Suprapubic skin (tissue), 4 donors: ENCODE data around the gene FKBP11. TPM values are rescaled to one million over a fixed set of nuclear protein-coding genes. Genes with fewer than 3 reads are reported as not detected.

Experiments used
- DNase-seq, 2 donors: peaks; one replicate each; pipeline ENCODE4 v3.0.0-alpha.2; 2019; ENCODE audit warnings: low spot score in 2 of 2
- H3K27ac ChIP-seq: fragments of 200-600 bp; sonication (generic); one replicate; pipeline ENCODE4 v1.5.1; 2019
- H3K27me3 ChIP-seq: fragments of 200-600 bp; sonication (generic); one replicate; pipeline ENCODE4 v1.5.1; 2019
- H3K36me3 ChIP-seq: fragments of 200-600 bp; sonication (generic); one replicate; pipeline ENCODE4 v1.5.1; 2019
- H3K4me1 ChIP-seq: fragments of 200-600 bp; sonication (generic); one replicate; pipeline ENCODE4 v1.5.1; 2019
- H3K4me3 ChIP-seq: fragments of 200-600 bp; sonication (generic); one replicate; pipeline ENCODE4 v1.5.1; 2019; ENCODE audit warnings: mild to moderate bottlenecking
- H3K9me3 ChIP-seq: fragments of 200-600 bp; sonication (generic); one replicate; pipeline ENCODE4 v1.5.1; 2019
- EP300 ChIP-seq: sonication (generic); formaldehyde crosslinking; IDR thresholded peaks from one replicate; pipeline ENCODE4 v1.6.1; 2017; ENCODE audit warnings: antibody characterized with exemption
- POLR2A ChIP-seq, 2 donors: fragments of 450-650 bp; IDR thresholded peaks; one replicate each; pipeline ENCODE4 v1.6.1; 2017; ENCODE audit warnings: antibody characterized with exemption in 2 of 2, mild to moderate bottlenecking in 2 of 2, moderate library complexity in 2 of 2
- POLR2AphosphoS5 ChIP-seq, 3 donors: sonication (generic); formaldehyde crosslinking; IDR thresholded peaks; one replicate each; pipeline ENCODE4 v1.6.1; 2017; ENCODE audit warnings: antibody characterized with exemption in 3 of 3
- WGBS: methylation state at CpG from one replicate; pipeline ENCODE4 v1.1.5; 2018; 5-methylcytosine and 5-hydroxymethylcytosine counted together
- total RNA-seq, 4 donors: library from RNA; depleted of rRNA; stranded (reverse); fragments of >200 nt; gene quantifications; one replicate each; pipeline ENCODE4 v1.1.0, GENCODE V29; 2016
- TF ChIP-seq, protein P1 (sequence below), 2 donors: fragments of 200-600 bp in 1 of 2; fragments of 450-650 bp in 1 of 2; sonication (generic) in 1 of 2; IDR thresholded peaks; one replicate each; pipeline ENCODE4 v1.5.1; 2016 to 2019; ENCODE audit warnings: antibody characterized with exemption in 2 of 2, mild to moderate bottlenecking in 1 of 2, moderate library complexity in 1 of 2

Gene FKBP11
- total RNA-seq, 4 donors from 2014 or later: 8.9 to 18.9 (median 15.3) TPM

DNA sequence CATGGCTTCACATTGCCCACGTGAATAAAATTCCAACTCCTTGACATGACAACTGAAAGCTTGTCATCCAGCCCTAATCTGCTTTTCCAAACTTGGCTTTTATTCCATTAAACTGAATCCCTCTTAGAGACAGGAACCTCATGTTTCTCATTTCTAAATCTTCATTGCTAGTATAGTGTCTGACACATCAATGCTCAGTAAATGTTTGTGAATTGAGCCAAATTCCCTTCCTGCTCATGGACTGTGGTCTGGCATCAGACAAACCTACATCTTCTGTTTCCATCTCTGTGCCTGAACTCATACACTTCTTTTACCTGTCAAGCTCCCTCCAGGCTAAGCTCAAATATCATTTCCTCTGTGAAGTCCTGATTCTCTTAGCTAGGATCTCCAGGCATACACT, 4.3 kb upstream of the FKBP11 start:
- no peak overlapping the region for H3K27ac ChIP-seq
- no peaks in the 10 kb centered on the region for H3K9me3 ChIP-seq
- WGBS: 93% methylated on average over 1 of the region's 1 CpG
- peaks cover 55% of the 10 kb centered on the region for H3K36me3 ChIP-seq
- DNase-seq: no peak
- peaks cover 7% of the 10 kb centered on the region for H3K4me1 ChIP-seq
- TF ChIP-seq EP300 (no peak), POLR2AphosphoS5 (IDR thresholded peaks at IDR 0.05) (no peak), POLR2A (IDR thresholded peaks at IDR 0.05) (no peak)
- TF ChIP-seq, protein P1, sequence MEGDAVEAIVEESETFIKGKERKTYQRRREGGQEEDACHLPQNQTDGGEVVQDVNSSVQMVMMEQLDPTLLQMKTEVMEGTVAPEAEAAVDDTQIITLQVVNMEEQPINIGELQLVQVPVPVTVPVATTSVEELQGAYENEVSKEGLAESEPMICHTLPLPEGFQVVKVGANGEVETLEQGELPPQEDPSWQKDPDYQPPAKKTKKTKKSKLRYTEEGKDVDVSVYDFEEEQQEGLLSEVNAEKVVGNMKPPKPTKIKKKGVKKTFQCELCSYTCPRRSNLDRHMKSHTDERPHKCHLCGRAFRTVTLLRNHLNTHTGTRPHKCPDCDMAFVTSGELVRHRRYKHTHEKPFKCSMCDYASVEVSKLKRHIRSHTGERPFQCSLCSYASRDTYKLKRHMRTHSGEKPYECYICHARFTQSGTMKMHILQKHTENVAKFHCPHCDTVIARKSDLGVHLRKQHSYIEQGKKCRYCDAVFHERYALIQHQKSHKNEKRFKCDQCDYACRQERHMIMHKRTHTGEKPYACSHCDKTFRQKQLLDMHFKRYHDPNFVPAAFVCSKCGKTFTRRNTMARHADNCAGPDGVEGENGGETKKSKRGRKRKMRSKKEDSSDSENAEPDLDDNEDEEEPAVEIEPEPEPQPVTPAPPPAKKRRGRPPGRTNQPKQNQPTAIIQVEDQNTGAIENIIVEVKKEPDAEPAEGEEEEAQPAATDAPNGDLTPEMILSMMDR (IDR thresholded peaks at IDR 0.05): no peak
- H3K27me3 ChIP-seq: no peaks in the 10 kb centered on the region
- H3K4me3 ChIP-seq: no peak overlapping the region

DNA sequence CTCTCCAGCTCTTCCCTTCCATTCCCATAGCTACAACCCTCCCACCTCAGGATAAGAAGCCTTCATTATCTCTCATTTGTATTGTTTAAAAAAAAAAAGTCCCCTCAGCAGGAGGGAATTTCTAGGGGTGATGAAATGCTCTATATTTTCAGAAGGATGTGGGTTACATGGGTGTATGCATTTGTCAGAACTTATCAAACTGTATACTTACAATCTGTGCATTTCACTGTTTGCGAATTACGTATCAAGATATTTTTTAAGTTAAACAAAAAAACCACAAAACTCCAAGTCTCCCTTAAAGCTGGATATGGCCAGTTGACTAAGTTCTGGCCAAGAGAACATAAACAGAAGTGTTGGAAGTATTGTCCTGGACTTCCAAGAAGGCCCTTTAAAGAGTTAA, 2.0 kb upstream of the FKBP11 start:
- H3K27ac ChIP-seq: no peak overlapping the region
- no peak for DNase-seq
- H3K4me1 ChIP-seq: peaks cover 11% of the 10 kb centered on the region
- WGBS: 97% methylated on average over 2 of the region's 2 CpGs
- peaks cover 34% of the 10 kb centered on the region for H3K36me3 ChIP-seq
- no peak overlapping the region for H3K4me3 ChIP-seq
- TF ChIP-seq, protein P1 (IDR thresholded peaks at IDR 0.05): no peak
- TF ChIP-seq POLR2AphosphoS5 (IDR thresholded peaks at IDR 0.05): no peak
- no peak for TF ChIP-seq POLR2A (IDR thresholded peaks at IDR 0.05)
- TF ChIP-seq EP300: no peak
- no peaks in the 10 kb centered on the region for H3K9me3 ChIP-seq
- no peaks in the 10 kb centered on the region for H3K27me3 ChIP-seq

DNA sequence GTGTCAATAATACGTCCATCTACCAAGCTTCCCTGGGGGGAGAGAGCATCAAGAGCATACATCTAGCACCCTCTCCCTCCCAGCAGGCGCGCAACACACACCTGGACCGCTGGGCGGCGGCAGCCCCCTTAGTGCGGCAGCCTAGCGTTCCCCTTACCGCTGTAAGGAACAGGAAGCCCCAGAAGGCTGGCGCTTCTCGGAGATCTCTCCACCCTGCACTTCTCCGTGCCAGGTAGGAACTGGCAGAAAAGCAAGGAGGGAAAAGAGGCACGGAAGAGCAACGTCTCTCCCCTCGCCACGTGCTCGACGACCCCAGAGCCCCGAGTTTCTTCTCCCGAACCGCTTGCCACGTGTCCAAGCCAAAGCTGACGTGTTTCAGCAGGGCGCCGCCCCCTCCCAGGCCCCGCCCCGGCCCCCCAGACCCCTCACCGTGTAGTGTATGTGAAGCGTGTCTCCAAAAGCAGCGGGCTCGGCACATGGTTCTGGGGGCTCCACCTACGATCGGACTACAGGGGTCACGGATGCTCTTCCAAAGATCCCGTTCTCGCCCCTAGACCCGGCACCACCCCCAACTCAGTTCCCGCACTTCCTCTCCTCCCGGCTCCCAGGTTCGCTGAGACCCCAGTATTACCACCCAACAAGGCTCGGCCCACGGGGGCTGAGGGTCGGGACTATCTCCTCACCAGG, 532 bp downstream of the FKBP11 start:
- Histone ChIP-seq H3K27me3 (no peaks in the 10 kb centered on the region), H3K36me3 (peaks cover 16% of the 10 kb centered on the region), H3K9me3 (no peaks in the 10 kb centered on the region), H3K4me3 (peak overlapping the region; percentile 81), H3K4me1 (peaks cover 11% of the 10 kb centered on the region), H3K27ac (peak overlapping the region; percentile 31)
- TF ChIP-seq POLR2AphosphoS5 (IDR thresholded peaks at IDR 0.05) (no peak), EP300 (no peak)
- TF ChIP-seq, protein P1 (IDR thresholded peaks at IDR 0.05): peak; percentile 9 to 57
- peak in 1 of 2 donors; percentile 68 for DNase-seq
- under 1% methylated on average over 21 of the region's 43 CpGs for WGBS

DNA sequence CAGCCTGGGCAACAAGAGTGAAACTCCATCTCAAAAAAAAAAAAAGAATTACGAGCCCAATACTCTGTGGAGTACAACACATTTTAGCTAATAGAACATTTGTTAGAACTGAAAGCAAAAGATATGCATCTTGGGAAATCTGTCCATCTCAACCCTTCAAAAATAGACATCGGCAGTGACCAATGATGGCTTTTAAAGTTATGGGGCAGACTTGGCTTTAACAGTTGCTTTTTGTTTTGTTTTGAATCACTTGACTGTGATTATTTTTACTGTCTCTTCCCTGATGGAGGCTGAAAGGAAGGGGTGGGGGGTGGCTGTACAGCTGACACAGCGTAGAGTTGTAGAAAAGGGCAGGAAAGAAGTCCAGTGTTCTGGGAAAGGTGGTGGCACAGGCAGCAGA, 2.2 kb downstream of the FKBP11 start:
- peaks cover 11% of the 10 kb centered on the region for H3K4me1 ChIP-seq
- DNase-seq: no peak
- TF ChIP-seq EP300 (no peak), POLR2A (IDR thresholded peaks at IDR 0.05) (no peak), POLR2AphosphoS5 (IDR thresholded peaks at IDR 0.05) (no peak)
- TF ChIP-seq, protein P1 (IDR thresholded peaks at IDR 0.05): no peak
- WGBS: 89% methylated on average over 3 of the region's 3 CpGs
- H3K27ac ChIP-seq: no peak overlapping the region
- H3K9me3 ChIP-seq: no peaks in the 10 kb centered on the region
- peaks cover 5% of the 10 kb centered on the region for H3K36me3 ChIP-seq
- no peak overlapping the region for H3K4me3 ChIP-seq
- no peaks in the 10 kb centered on the region for H3K27me3 ChIP-seq

DNA sequence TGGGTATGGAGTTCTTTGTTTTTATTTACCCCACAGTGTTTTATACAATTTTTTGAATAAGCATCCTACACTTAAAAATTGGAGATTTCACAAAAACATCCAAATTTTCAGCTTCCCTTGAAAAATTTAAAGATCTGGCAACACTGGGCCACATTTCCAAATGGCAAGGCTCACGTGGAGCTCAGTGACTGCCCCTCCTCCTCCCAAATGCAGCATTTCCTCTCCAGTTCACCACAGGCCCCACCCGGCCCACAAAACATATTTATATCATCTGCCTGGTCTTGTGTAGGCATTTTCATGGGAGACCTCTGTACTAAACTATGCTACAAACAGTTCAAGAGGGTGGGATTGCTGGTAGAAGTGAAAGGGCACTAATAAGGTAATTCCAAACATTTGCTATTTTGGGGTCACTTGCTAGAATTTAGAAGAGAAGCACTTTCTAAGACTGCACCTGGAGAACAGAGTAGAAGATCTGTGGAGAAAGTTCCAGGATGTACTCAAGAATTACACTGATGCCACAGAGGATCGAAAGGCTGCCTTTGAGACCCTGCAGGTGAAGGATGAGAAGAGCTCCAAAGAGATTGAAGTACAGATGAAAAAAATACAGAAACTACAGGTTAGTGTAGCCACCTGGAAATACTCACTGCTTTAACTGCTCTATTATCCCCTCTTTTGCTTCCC, 7.3 kb downstream of the FKBP11 start:
- Histone ChIP-seq H3K27ac (no peak overlapping the region), H3K36me3 (no peaks in the 10 kb centered on the region), H3K4me1 (no peaks in the 10 kb centered on the region), H3K9me3 (no peaks in the 10 kb centered on the region), H3K4me3 (no peak overlapping the region), H3K27me3 (no peaks in the 10 kb centered on the region)
- 53% methylated on average over 3 of the region's 3 CpGs for WGBS
- TF ChIP-seq, protein P1 (IDR thresholded peaks at IDR 0.05): no peak
- TF ChIP-seq EP300 (no peak), POLR2A (IDR thresholded peaks at IDR 0.05) (no peak), POLR2AphosphoS5 (IDR thresholded peaks at IDR 0.05) (no peak)
- DNase-seq: no peak
